Smooth muscle cell (in vitro differentiated cells): ENCODE measurements around the gene PTPRM. TPM values are rescaled to one million over a fixed set of nuclear protein-coding genes. Genes with fewer than 3 reads are reported as not detected.

ENCODE experiments used
- DNase-seq: peaks from one replicate; lab custom pipeline; 2025; ENCODE audit not compliant: unreplicated experiment; lab: John Stamatoyannopoulos, UW
- H2AFZ ChIP-seq: fragments of 200-600 bp; sonication (generic); 2 replicates; pipeline ENCODE4 v1.6.0; 2016; ENCODE audit warnings: antibody characterized with exemption, low read depth, mild to moderate bottlenecking
- H3F3A ChIP-seq: fragments of 200-600 bp; sonication (generic); 2 replicates; pipeline ENCODE4 v1.6.0; 2017; ENCODE audit warnings: antibody characterized with exemption, low read depth
- H3K27ac ChIP-seq: fragments of 200-600 bp; sonication (generic); 2 replicates; pipeline ENCODE4 v1.5.1; 2016; ENCODE audit warnings: low read depth, mild to moderate bottlenecking
- H3K27me3 ChIP-seq: fragments of 200-600 bp; sonication (generic); 2 replicates; pipeline ENCODE4 v1.6.1; 2016; ENCODE audit warnings: low read depth, mild to moderate bottlenecking
- H3K36me3 ChIP-seq: fragments of 200-600 bp; sonication (generic); 2 replicates; pipeline ENCODE4 v1.5.1; 2016; ENCODE audit warnings: low read depth
- H3K4me1 ChIP-seq: fragments of 200-600 bp; sonication (generic); 2 replicates; pipeline ENCODE4 v1.5.1; 2016; ENCODE audit warnings: low read depth
- H3K4me2 ChIP-seq: fragments of 200-600 bp; sonication (generic); 2 replicates; pipeline ENCODE4 v1.6.0; 2016; ENCODE audit warnings: mild to moderate bottlenecking
- H3K4me3 ChIP-seq: fragments of 200-600 bp; sonication (generic); 2 replicates; pipeline ENCODE4 v1.5.1; 2016; ENCODE audit warnings: mild to moderate bottlenecking
- H3K79me2 ChIP-seq: fragments of 200-600 bp; sonication (generic); 2 replicates; pipeline ENCODE4 v1.6.0; 2016; ENCODE audit warnings: low read depth, mild to moderate bottlenecking
- H3K9ac ChIP-seq: fragments of 200-600 bp; sonication (generic); 2 replicates; pipeline ENCODE4 v1.6.0; 2016; ENCODE audit warnings: low read depth
- H3K9me3 ChIP-seq: fragments of 200-600 bp; sonication (generic); replicated peaks from 2 replicates; pipeline ENCODE4 v1.5.1; 2016; ENCODE audit warnings: low read depth
- H4K20me1 ChIP-seq: fragments of 200-600 bp; sonication (generic); 2 replicates; pipeline ENCODE4 v1.6.0; 2016; ENCODE audit warnings: low read depth
- CTCF ChIP-seq: fragments of 200-600 bp; sonication (generic); IDR thresholded peaks from 2 replicates; pipeline ENCODE4 v1.5.1; 2017; ENCODE audit warnings: borderline replicate concordance, mild to moderate bottlenecking, antibody characterized with exemption; ENCODE audit not compliant: insufficient read depth, poor library complexity, severe bottlenecking
- WGBS: methylation state at CpG from one replicate; pipeline ENCODE4 v1.1.7; 2016; ENCODE audit warnings: low lambda C conversion rate; 5-methylcytosine and 5-hydroxymethylcytosine counted together
- polyA plus RNA-seq: library from polyadenylated mRNA; unstranded; fragments of >200 nt; fragmentation: Nextera tagmentation; extraction: Ambion mirVana; gene quantifications from 2 replicates; pipeline ENCODE4 v1.2.1, GENCODE V29; 2016
- total RNA-seq: library from RNA; depleted of rRNA; stranded (reverse); fragments of >200 nt; gene quantifications from 2 replicates; pipeline ENCODE4 v1.2.3, GENCODE V29; 2014

PTPRM gene
- total and polyA plus RNA-seq, 2 experiments from 2014 or later, result 57.5 to 115 TPM

- Histone ChIP-seq H3K36me3 (no peaks in the 10 kb centered on the region), H3K27me3 (no peaks in the 10 kb centered on the region), H3K9ac (no peak overlapping the region), H3K4me3 (no peak overlapping the region), H3K4me1 (peaks cover 7% of the 10 kb centered on the region), H3K27ac (no peak overlapping the region), H3K4me2 (no peak overlapping the region), H3K9me3 (no peaks in the 10 kb centered on the region), H3F3A (no peaks in the 10 kb centered on the region), H3K79me2 (peaks cover 56% of the 10 kb centered on the region), H4K20me1 (peaks cover 39% of the 10 kb centered on the region), H2AFZ (no peak overlapping the region)
- DNase-seq, result no peak
- no peak for TF ChIP-seq CTCF
Observed at GRCh38 chr18:7629416-7629815, 62.3 kb downstream of the PTPRM start.

- H3K4me1 ChIP-seq, result peaks cover 7% of the 10 kb centered on the region
- 77% methylated on average over 4 of the region's 4 CpGs for WGBS
- H3K4me2 ChIP-seq, result peak overlapping the region; percentile 41
- H3K4me3 ChIP-seq, result no peak overlapping the region
- no peak for DNase-seq
- H3K79me2 ChIP-seq, result peaks cover 58% of the 10 kb centered on the region
- no peaks in the 10 kb centered on the region for H3K36me3 ChIP-seq
- H4K20me1 ChIP-seq, result peaks cover 45% of the 10 kb centered on the region
- H3K27ac ChIP-seq, result no peak overlapping the region
- no peaks in the 10 kb centered on the region for H3K9me3 ChIP-seq
- no peak overlapping the region for H2AFZ ChIP-seq
- no peak overlapping the region for H3K9ac ChIP-seq
- no peaks in the 10 kb centered on the region for H3K27me3 ChIP-seq
- no peak for TF ChIP-seq CTCF
- H3F3A ChIP-seq, result no peaks in the 10 kb centered on the region
Observed at GRCh38 chr18:7630731-7631442, 63.8 kb downstream of the PTPRM start.

GRCh38 chr18:7632152-7633098, 65.3 kb downstream of the PTPRM start:
- WGBS, result 41% methylated on average over 6 of the region's 6 CpGs
- no peaks in the 10 kb centered on the region for H3F3A ChIP-seq
- peaks cover 7% of the 10 kb centered on the region for H3K4me1 ChIP-seq
- no peak overlapping the region for H3K9ac ChIP-seq
- H3K4me3 ChIP-seq, result no peak overlapping the region
- H3K36me3 ChIP-seq, result no peaks in the 10 kb centered on the region
- no peaks in the 10 kb centered on the region for H3K27me3 ChIP-seq
- no peak for TF ChIP-seq CTCF
- H2AFZ ChIP-seq, result no peak overlapping the region
- DNase-seq, result no peak
- H3K27ac ChIP-seq, result peak overlapping the region; percentile 45
- no peaks in the 10 kb centered on the region for H3K9me3 ChIP-seq
- peak overlapping the region; percentile 51 for H3K4me2 ChIP-seq
- H4K20me1 ChIP-seq, result peaks cover 56% of the 10 kb centered on the region
- peaks cover 65% of the 10 kb centered on the region for H3K79me2 ChIP-seq
